B cell (primary cell): ENCODE data around the gene ELMO3. TPM values are rescaled to one million over a fixed set of nuclear protein-coding genes. Genes with fewer than 3 reads are reported as not detected.

Experiments
- ATAC-seq: fragments of 200-7000 bp; cut with Tn5 transposase; one replicate; pipeline ENCODE4 v1.10.0; 2021; ENCODE audit warnings: low read depth, mild to moderate bottlenecking, moderate number of reproducible peaks, moderate library complexity
- CTCF ChIA-PET: fragments of 350-600 bp; sonication (Branson Sonifier 250); formaldehyde crosslinking; loops from one replicate; lab custom pipeline; 2021; ENCODE audit warnings: antibody characterized with exemption, inconsistent platforms; lab: Charles Lee
- POLR2A ChIA-PET: fragments of 350-600 bp; sonication (Branson Sonifier 250); formaldehyde crosslinking; loops from one replicate; lab custom pipeline; 2021; ENCODE audit warnings: antibody characterized with exemption; lab: Charles Lee
- DNase-seq: peaks from one replicate; pipeline ENCODE4 v3.0.0; 2013
- H2AFZ ChIP-seq: 2 replicates; pipeline ENCODE4 v1.6.1; 2012; ENCODE audit warnings: mild to moderate bottlenecking, low read depth, low read length; ENCODE audit not compliant: insufficient read depth, poor library complexity, severe bottlenecking
- H3K27ac ChIP-seq, 2 donors: 1 replicate in 1 of 2; 2 replicates in 1 of 2; pipeline ENCODE4 v1.5.1; 2012 to 2013; ENCODE audit warnings: low read length in 2 of 2, mild to moderate bottlenecking in 2 of 2, moderate library complexity in 1 of 2
- H3K27me3 ChIP-seq, 4 experiments: fragments of 200-600 bp in 1 of 4; sonication (generic) in 1 of 4; replicated peaks in 1 of 4; 1 replicate in 2 of 4; 2 replicates in 2 of 4; pipeline versions ENCODE4 v1.6.1 to v1.7.0; 2013 to 2016; ENCODE audit warnings: low read length in 3 of 4, mild to moderate bottlenecking in 2 of 4, mixed read lengths in 1 of 4, moderate library complexity in 1 of 4; ENCODE audit not compliant: insufficient read depth in 4 of 4, control insufficient read depth in 3 of 4; ENCODE audit errors: control extremely low read depth in 1 of 4
- H3K36me3 ChIP-seq, 2 experiments: replicated peaks in 1 of 2; 1 replicate in 1 of 2; 2 replicates in 1 of 2; pipeline versions ENCODE4 v1.6.1 to v1.7.1; 2013; ENCODE audit warnings: low read length in 1 of 2; ENCODE audit not compliant: insufficient read depth in 2 of 2, control insufficient read depth in 1 of 2; ENCODE audit errors: control extremely low read depth in 1 of 2, extremely low read depth in 1 of 2
- H3K4me1 ChIP-seq, 2 donors: fragments of 200-600 bp in 1 of 2; sonication (generic) in 1 of 2; 1 replicate in 1 of 2; 2 replicates in 1 of 2; pipeline versions ENCODE4 v1.5.1 to v1.6.1; 2013 to 2017; ENCODE audit warnings: low read length in 2 of 2; ENCODE audit not compliant: control insufficient read depth in 2 of 2, insufficient read depth in 2 of 2
- H3K4me2 ChIP-seq: replicated peaks from 2 replicates; pipeline ENCODE3; 2012; ENCODE audit warnings: mild to moderate bottlenecking, low read depth, low read length; ENCODE audit not compliant: poor library complexity, severe bottlenecking
- H3K4me3 ChIP-seq, 5 experiments: fragments of 200-600 bp in 1 of 5; sonication (generic) in 1 of 5; 1 replicate in 3 of 5; 2 replicates in 2 of 5; pipeline versions ENCODE4 v1.5.1 to v1.7.0; 2011 to 2016; ENCODE audit warnings: low read length in 4 of 5, mild to moderate bottlenecking in 4 of 5, low read depth in 2 of 5, control low read depth in 1 of 5, moderate library complexity in 1 of 5; ENCODE audit not compliant: insufficient read depth in 1 of 5; ENCODE audit errors: control extremely low read depth in 1 of 5, extremely low read depth in 1 of 5
- H3K79me2 ChIP-seq: fragments of 200-600 bp; sonication (generic); one replicate; pipeline ENCODE4 v1.6.0; 2016; ENCODE audit warnings: low read length; ENCODE audit not compliant: control insufficient read depth, insufficient read depth
- H3K9ac ChIP-seq: fragments of 200-600 bp; sonication (generic); 2 replicates; pipeline ENCODE4 v1.6.1; 2017; ENCODE audit warnings: mild to moderate bottlenecking, low read length, moderate library complexity
- H3K9me3 ChIP-seq, 3 donors: one replicate each; pipeline versions ENCODE4 v1.6.1 to v1.7.1; 2013; ENCODE audit warnings: low read length in 2 of 3; ENCODE audit not compliant: control insufficient read depth in 2 of 3, insufficient read depth in 1 of 3; ENCODE audit errors: control extremely low read depth in 1 of 3
- H4K20me1 ChIP-seq: 2 replicates; pipeline ENCODE4 v1.6.0; 2012; ENCODE audit warnings: mild to moderate bottlenecking, low read length; ENCODE audit not compliant: insufficient read depth, control insufficient read depth, poor library complexity, severe bottlenecking
- H3K27ac Mint-ChIP-seq: one replicate; pipeline ENCODE4 v1.8.0; 2021; ENCODE audit warnings: mixed read lengths
- H3K27me3 Mint-ChIP-seq: one replicate; pipeline ENCODE4 v1.8.0; 2021; ENCODE audit warnings: mixed read lengths
- H3K4me1 Mint-ChIP-seq: one replicate; pipeline ENCODE4 v1.8.0; 2021; ENCODE audit warnings: mixed read lengths
- H3K4me3 Mint-ChIP-seq: one replicate; pipeline ENCODE4 v1.8.0; 2021; ENCODE audit warnings: mixed read lengths
- H3K9me3 Mint-ChIP-seq: one replicate; pipeline ENCODE4 v1.8.0; 2022; ENCODE audit warnings: mixed read lengths; ENCODE audit not compliant: insufficient read depth
- CTCF ChIP-seq: fragments of 200-600 bp; IDR thresholded peaks from one replicate; pipeline ENCODE4 v1.8.0; 2022; ENCODE audit warnings: antibody characterized with exemption, mild to moderate bottlenecking
- EZH2 ChIP-seq: IDR thresholded peaks from 2 replicates; pipeline ENCODE4 v1.6.1; 2012; ENCODE audit warnings: borderline replicate concordance, low read depth, mild to moderate bottlenecking, moderate library complexity, low read length; ENCODE audit not compliant: insufficient read depth, poor library complexity, severe bottlenecking
- WGBS: methylation state at CpG from one replicate; pipeline ENCODE4 v1.1.5; 2013; ENCODE audit warnings: missing lambda C conversion rate; ENCODE audit not compliant: insufficient coverage; 5-methylcytosine and 5-hydroxymethylcytosine counted together
- intact Hi-C: fragments of 100-400 bp; cut with micrococcal nuclease; formaldehyde crosslinking; loops from one replicate; pipeline ENCODE4 v1.10.0; 2022
- polyA plus RNA-seq: library from polyadenylated mRNA; depleted of rRNA; stranded (reverse); fragments of >200 nt; gene quantifications from 2 replicates; pipeline ENCODE4 v1.2.3, GENCODE V29; 2012
- total RNA-seq, 2 donors: library from RNA; stranded (reverse); fragments of 120-200 nt in 1 of 2; gene quantifications; 1 replicate in 1 of 2; 2 replicates in 1 of 2; pipeline versions ENCODE4 v1.2.3 to v1.2.4, GENCODE V29; 2013 to 2022

The ELMO3 gene
- total and polyA plus RNA-seq, 2 donors (not counting 1 experiment from before 2014, with no cell fraction given), result 9.1 to 9.6 TPM

- Mint-ChIP-seq H3K27me3 (peaks cover 65% of the 10 kb centered on the region), H3K9me3 (no peaks in the 10 kb centered on the region), H3K27ac (no peak overlapping the region), H3K4me3 (peak overlapping the region; percentile 54), H3K4me1 (peaks cover 39% of the 10 kb centered on the region)
- Histone ChIP-seq H3K27me3 (peaks cover 0 to 98% (median 69%) of the 10 kb centered on the region in 4 experiments), H3K9me3 (peaks cover 0 to 38% (median 0%) of the 10 kb centered on the region in 3 donors), H3K27ac (no peak overlapping the region), H3K4me1 (peaks cover 46 to 54% of the 10 kb centered on the region in 2 donors), H3K36me3 (no peaks in the 10 kb centered on the region), H3K79me2 (no peaks in the 10 kb centered on the region), H2AFZ (peak overlapping the region; percentile 33), H3K4me3 (peak overlapping the region in 2 of 5 experiments; percentile 23 to 33), H3K9ac (peak overlapping the region; percentile 48), H3K4me2 (peak overlapping the region; percentile 75), H4K20me1 (peaks cover 6% of the 10 kb centered on the region)
- ChIA-PET POLR2A (no interaction called here), CTCF (interaction anchor here (0.8 to 3.2 kb wide), 7 partner anchors 10 to 142 kb away, joined by 3 to 11 read pairs (median 5); partner anchors contain the start of genes B3GNT9, FBXL8 and TRADD)
- TF ChIP-seq CTCF, result peak; percentile 49
- no peak for TF ChIP-seq EZH2
- 11% methylated on average over 20 of the region's 24 CpGs for WGBS
- DNase-seq (peak; percentile 48), ATAC-seq (no peak)
- intact Hi-C loops, result no loop called here
Measured at GRCh38 chr16:67169642-67170167, 29.2 kb upstream of the ELMO3 start.
